ENCODE measurements around the gene FBXO4. TPM values are rescaled to one million over a fixed set of nuclear protein-coding genes. Genes with fewer than 3 reads are reported as not detected.

Gene FBXO4
- 8.7 and 10.4 TPM in 2 replicates for total RNA-seq

- DNase-seq (ENCODE audit: low read depth, low spot score): peak; percentile 32
Measured at GRCh38 chr5:41924872-41925554, at the start of gene FBXO4. TSS of gene FBXO4 (plus strand) at chr5:41925281. CDS start at chr5:41925310, 29 bp downstream.

- no peak for DNase-seq (ENCODE audit: low read depth, low spot score)
Measured at GRCh38 chr5:41876678-41877077, 48.4 kb upstream of the FBXO4 start.

GRCh38 chr5:41877408-41877807 is 47.7 kb upstream of the FBXO4 start:
- DNase-seq (ENCODE audit: low read depth, low spot score): no peak

GRCh38 chr5:41878173-41878572 is 46.9 kb upstream of the FBXO4 start:
- DNase-seq (ENCODE audit: low read depth, low spot score): no peak

- no peak for DNase-seq (ENCODE audit: low read depth, low spot score)
Measured at GRCh38 chr5:41878643-41879478, 46.2 kb upstream of the FBXO4 start.

- no peak for DNase-seq (ENCODE audit: low read depth, low spot score)
Measured at GRCh38 chr5:41882765-41883164, 42.3 kb upstream of the FBXO4 start.

GRCh38 chr5:41883243-41883642 is 41.8 kb upstream of the FBXO4 start:
- no peak for DNase-seq (ENCODE audit: low read depth, low spot score)

GRCh38 chr5:41883936-41884335 is 41.1 kb upstream of the FBXO4 start:
- DNase-seq (ENCODE audit: low read depth, low spot score): no peak

- no peak for DNase-seq (ENCODE audit: low read depth, low spot score)
Measured at GRCh38 chr5:41885286-41885685, 39.8 kb upstream of the FBXO4 start.

GRCh38 chr5:41891066-41891707 is 33.9 kb upstream of the FBXO4 start:
- DNase-seq (ENCODE audit: low read depth, low spot score): no peak

- DNase-seq (ENCODE audit: low read depth, low spot score): no peak
Measured at GRCh38 chr5:41892031-41892430, 33.0 kb upstream of the FBXO4 start.

GRCh38 chr5:41893074-41893851 is 31.8 kb upstream of the FBXO4 start:
- no peak for DNase-seq (ENCODE audit: low read depth, low spot score)

- no peak for DNase-seq (ENCODE audit: low read depth, low spot score)
Measured at GRCh38 chr5:41896230-41896629, 28.9 kb upstream of the FBXO4 start.

GRCh38 chr5:41903382-41903891 is 21.6 kb upstream of the FBXO4 start:
- DNase-seq (ENCODE audit: low read depth, low spot score): no peak

- DNase-seq (ENCODE audit: low read depth, low spot score): peak; percentile 99
Measured at GRCh38 chr5:41903892-41904799, 20.9 kb upstream of the FBXO4 start, which contains the start of gene RIMOC1. TSS of gene RIMOC1 (plus strand) at chr5:41904344. CDS start at chr5:41904368, 24 bp downstream.

GRCh38 chr5:41906151-41906550 is 18.9 kb upstream of the FBXO4 start:
- no peak for DNase-seq (ENCODE audit: low read depth, low spot score)

- DNase-seq (ENCODE audit: low read depth, low spot score): no peak
Measured at GRCh38 chr5:41908374-41909079, 16.6 kb upstream of the FBXO4 start.

- DNase-seq (ENCODE audit: low read depth, low spot score): no peak
Measured at GRCh38 chr5:41918105-41918504, 7.0 kb upstream of the FBXO4 start.

- no peak for DNase-seq (ENCODE audit: low read depth, low spot score)
Measured at GRCh38 chr5:41921166-41921565, 3.9 kb upstream of the FBXO4 start.
